NCI-H748 (cell line): Measurements from ENCODE around the gene SUPT20H.

ENCODE experiments used
- DNase-seq: peaks from one replicate; lab custom pipeline; 2025; ENCODE audit not compliant: unreplicated experiment; lab: John Stamatoyannopoulos, UW

The SUPT20H gene

GRCh38 chr13:37058910-37059847 lies at the start of gene SUPT20H:
SUPT20H (minus strand) TSS chr13:37059688; CDS start chr13:37051490, 8,198 bp downstream.
- peak; percentile 93 for DNase-seq

DNA sequence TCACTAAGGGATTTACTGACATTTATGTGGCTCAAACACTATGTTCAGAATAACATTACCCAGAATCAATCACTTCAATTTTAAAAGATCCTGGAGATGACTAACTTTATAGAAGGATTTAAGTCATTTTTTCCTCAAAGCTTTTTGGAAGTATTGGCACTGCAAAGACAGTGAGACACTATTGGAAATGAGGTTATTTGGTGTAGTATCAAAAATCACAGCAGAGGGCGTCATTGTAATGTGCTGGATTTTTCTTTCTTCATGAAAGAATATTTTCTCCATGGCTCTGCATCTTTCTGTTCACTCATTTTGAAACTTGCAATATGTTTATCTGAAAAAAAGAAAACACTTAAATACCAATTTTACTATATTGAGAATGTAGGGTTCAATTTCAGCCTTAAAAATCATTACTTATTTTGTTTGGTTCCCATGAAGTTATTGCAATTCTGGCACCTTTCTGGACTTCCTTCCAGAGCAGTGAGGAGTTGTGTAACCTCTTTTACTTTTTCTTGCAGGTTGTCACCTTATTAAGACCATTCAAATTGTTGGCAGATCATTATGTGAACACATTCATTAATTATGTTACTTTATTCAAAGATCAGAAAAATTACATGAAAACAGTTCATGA lies 49.7 kb upstream of the SUPT20H start:
- peak; percentile 48 for DNase-seq

GRCh38 chr13:37107868-37108267 lies 48.4 kb upstream of the SUPT20H start:
- DNase-seq = no peak

DNA sequence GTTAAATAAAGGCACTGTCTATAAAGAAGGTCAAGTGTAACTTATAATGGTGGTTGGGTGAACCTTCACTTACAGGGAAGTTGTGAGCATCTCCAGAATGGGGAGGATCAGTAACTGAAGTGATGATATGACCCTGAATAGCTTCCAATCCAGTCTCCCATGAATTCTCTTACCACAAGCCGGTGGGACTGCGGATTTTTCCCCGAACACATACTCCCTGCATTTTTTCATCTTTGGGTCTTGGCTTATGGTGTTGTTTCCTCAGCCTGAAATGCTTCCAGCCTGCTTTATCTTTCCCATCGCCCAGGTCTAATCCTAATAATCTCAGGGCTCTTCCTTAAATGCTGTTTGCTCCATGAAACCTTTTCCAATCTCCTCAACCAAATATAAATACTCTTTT lies 48.0 kb upstream of the SUPT20H start:
- DNase-seq = no peak

DNA sequence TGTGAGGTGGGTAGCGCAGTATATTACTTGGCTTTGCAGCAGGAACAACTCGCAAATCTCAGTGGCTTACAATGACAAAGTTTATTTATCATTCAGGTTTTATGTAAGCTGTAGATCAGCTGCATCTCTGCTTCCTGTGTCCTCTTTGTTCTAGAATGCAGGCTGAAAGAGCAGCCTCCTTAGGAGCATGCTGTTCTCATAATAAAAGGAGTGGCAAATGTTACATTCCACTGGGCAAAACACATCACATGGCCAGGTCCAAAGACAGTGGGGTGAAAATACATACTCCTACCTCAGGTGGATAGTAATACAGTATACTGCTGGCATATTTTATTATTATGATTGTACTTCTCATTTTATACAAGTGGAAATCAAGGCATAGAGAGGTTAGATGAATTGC lies 47.2 kb upstream of the SUPT20H start:
- DNase-seq = no peak

GRCh38 chr13:37105251-37105714 lies 45.8 kb upstream of the SUPT20H start, which contains the start of gene CSNK1A1L:
CSNK1A1L (minus strand) TSS chr13:37105664; CDS start chr13:37105256, 408 bp downstream.
- no peak for DNase-seq

- DNase-seq = no peak
These were observed 43.4 kb upstream of the SUPT20H start for GRCh38 chr13:37102896-37103295.

DNA sequence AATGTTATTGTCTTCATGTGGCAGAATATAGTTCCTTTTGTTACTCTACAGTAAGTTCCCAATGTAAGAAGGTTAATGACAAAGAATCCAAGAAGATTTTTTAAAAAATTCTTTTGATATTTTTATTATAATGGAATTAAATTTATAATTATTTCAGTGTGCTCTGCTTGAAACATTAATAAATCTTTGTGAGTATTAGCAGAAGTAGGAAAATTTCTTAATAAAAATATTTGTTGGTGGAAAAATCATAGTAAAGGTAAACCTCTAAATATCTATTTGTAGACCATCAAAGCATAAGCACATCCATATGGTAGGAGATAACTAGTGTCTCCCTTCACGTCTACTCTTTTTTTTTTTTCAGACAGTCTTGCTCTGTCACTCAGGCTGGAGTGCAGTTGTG lies 41.7 kb upstream of the SUPT20H start:
- no peak for DNase-seq

- no peak for DNase-seq
These were observed 41.2 kb upstream of the SUPT20H start for GRCh38 chr13:37100731-37101130.

GRCh38 chr13:37097076-37097475 lies 37.6 kb upstream of the SUPT20H start:
- no peak for DNase-seq

- DNase-seq = no peak
These were observed 35.4 kb upstream of the SUPT20H start for GRCh38 chr13:37094840-37095239.

- DNase-seq = no peak
These were observed 34.6 kb upstream of the SUPT20H start for GRCh38 chr13:37094099-37094498.

- no peak for DNase-seq
These were observed 32.3 kb upstream of the SUPT20H start for GRCh38 chr13:37091835-37092234.

DNA sequence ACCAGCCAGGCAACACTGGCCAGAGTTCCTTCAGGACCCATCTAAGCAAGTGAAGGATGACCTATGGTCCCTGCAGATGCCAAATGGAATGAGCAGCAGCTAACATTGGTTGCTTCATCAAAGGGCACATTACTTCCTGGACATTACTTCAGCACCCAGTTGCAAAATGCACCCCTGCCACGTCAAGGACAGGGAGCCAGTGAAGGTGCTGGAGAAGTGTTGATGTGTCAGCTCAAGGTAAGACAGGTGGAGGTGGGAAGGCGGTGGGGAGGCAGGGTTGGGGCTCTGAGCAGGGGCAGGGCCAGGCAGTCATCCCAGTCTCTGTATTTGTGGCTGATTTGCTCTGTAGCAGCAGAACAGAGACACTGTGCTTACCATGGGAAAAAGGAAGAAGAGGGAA lies 31.4 kb upstream of the SUPT20H start:
- DNase-seq = no peak

GRCh38 chr13:37089495-37089894 lies 30.0 kb upstream of the SUPT20H start:
- DNase-seq = no peak

DNA sequence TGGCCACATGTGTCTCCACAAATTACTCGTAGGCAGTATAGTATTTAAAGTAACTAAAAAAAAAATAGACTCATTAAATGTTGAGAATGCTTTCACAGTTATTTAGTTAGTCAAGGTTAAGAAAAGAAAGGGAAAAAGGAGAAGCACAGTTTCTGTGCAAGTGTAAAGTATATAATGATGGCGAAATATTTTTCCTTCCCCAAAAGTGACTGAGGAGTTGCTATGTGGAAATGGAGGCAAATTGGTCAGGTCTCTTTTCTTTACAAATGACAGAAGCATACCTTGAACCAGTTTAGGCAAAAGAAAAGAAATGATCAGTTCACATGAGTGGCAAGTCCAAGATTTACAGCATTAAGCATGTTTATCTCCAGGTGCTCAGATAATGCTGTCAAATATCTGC lies 28.0 kb upstream of the SUPT20H start:
- no peak for DNase-seq

- no peak for DNase-seq
These were observed 26.1 kb upstream of the SUPT20H start for GRCh38 chr13:37085606-37086005.

DNA sequence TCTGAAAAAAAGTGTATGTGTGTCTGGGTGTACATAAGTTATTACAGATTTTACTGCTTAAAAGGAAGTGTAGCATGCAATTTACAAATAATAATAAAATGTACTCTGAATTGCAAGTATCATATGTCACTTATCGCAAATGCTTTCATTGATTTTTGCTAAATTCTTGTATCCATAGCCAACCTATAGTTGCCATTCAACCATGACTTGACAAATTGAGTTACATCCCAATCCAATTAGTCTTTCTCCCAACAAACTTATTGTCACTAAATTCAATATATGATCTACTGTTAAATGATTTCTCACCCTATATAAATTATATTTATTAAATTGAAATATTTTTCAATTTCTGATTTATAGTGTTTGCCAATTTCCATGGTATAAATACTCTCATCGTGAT lies 17.3 kb upstream of the SUPT20H start:
- no peak for DNase-seq

GRCh38 chr13:37075164-37075563 lies 15.7 kb upstream of the SUPT20H start:
- no peak for DNase-seq

DNA sequence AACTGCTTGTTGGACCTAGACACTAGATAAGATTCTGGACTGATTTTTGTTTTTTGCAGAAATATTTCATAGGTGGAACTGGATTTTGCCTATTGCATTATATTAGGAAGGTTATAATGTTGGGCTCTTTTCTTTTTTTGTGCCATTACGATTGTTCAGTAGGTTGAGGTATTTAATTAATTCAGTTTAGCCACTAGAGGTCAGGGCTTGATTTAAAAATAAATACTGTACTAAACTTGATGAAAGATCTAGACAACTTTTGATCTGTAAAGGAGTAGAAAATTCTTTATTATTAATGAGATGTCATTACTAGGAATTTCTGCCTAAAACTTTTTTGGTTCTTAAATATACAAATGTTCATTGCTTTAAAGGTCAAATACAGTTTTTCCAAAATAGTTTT lies 15.2 kb upstream of the SUPT20H start:
- peak; percentile 59 for DNase-seq

- DNase-seq = no peak
These were observed 12.5 kb upstream of the SUPT20H start for GRCh38 chr13:37072024-37072423.

DNA sequence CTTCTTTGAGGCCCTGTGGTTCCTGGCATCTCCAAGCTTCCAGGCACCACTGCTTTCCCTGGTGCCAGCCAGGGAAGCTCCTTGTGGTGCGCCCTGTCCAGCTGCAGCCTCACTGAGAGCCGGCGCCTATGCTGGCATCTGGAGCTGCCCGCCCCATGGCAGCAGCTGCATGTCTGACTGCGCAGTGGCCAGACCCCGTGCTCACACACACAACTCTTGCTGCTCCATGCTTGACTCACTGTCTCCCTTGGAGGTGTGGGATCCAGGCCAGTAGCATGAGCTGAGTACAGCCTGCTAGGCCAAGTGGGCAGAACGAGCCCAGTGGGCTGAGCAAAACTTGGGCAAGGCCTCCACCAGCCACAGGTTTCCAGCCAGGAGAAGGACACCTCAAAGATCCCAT lies 11.5 kb upstream of the SUPT20H start:
- DNase-seq = no peak
